Cardiac muscle cell (in vitro differentiated cells and primary cell): ENCODE data around the gene NTRK1. TPM values are rescaled to one million over a fixed set of nuclear protein-coding genes. Genes with fewer than 3 reads are reported as not detected.

Experiments used
- DNase-seq, 2 donors: peaks; one replicate each; pipeline versions ENCODE4 v3.0.0 to v3.0.0-alpha.2; 2010 to 2017; ENCODE audit warnings: low read depth in 1 of 2, low spot score in 1 of 2
- H3K27ac ChIP-seq: fragments of 200-600 bp; sonication (generic); 2 replicates; pipeline ENCODE4 v1.5.1; 2016
- H3K27me3 ChIP-seq: fragments of 200-600 bp; sonication (generic); 2 replicates; pipeline ENCODE4 v1.6.0; 2016; ENCODE audit warnings: control low read depth
- H3K36me3 ChIP-seq: fragments of 200-600 bp; sonication (generic); 2 replicates; pipeline ENCODE4 v1.5.1; 2016; ENCODE audit warnings: control low read depth
- H3K4me1 ChIP-seq: fragments of 200-600 bp; sonication (generic); 2 replicates; pipeline ENCODE4 v1.8.1; 2017; ENCODE audit warnings: low read depth, mild to moderate bottlenecking, mixed run types
- H3K4me3 ChIP-seq: fragments of 200-600 bp; sonication (generic); 2 replicates; pipeline ENCODE4 v1.5.1; 2016; ENCODE audit warnings: mild to moderate bottlenecking
- H3K9me3 ChIP-seq: fragments of 200-600 bp; sonication (generic); 2 replicates; pipeline ENCODE4 v1.5.1; 2017; ENCODE audit warnings: low read depth, mild to moderate bottlenecking, control low read depth
- CTCF ChIP-seq: IDR thresholded peaks from 2 replicates; pipeline ENCODE4 v1.5.1; 2012; ENCODE audit warnings: low read depth, mild to moderate bottlenecking, low read length
- polyA plus RNA-seq: library from polyadenylated mRNA; unstranded; fragments of >200 nt; fragmentation: Nextera tagmentation; extraction: Ambion mirVana; gene quantifications from 2 replicates; pipeline ENCODE4 v1.2.1, GENCODE V29; 2016
- total RNA-seq: library from RNA; depleted of rRNA; stranded (reverse); fragments of >200 nt; gene quantifications from 2 replicates; pipeline ENCODE4 v1.2.3, GENCODE V29; 2016

Gene NTRK1
- total and polyA plus RNA-seq, 2 experiments from 2014 or later: 2.4 to 3.6 TPM

GRCh38 chr1:156885880-156886355 is 25.3 kb downstream of the NTRK1 start:
- no peak for TF ChIP-seq CTCF
- H3K4me1 ChIP-seq: no peaks in the 10 kb centered on the region
- peaks cover 6% of the 10 kb centered on the region for H3K27me3 ChIP-seq
- no peak overlapping the region for H3K27ac ChIP-seq
- DNase-seq: no peak
- no peak overlapping the region for H3K4me3 ChIP-seq
- H3K36me3 ChIP-seq: no peaks in the 10 kb centered on the region
- no peaks in the 10 kb centered on the region for H3K9me3 ChIP-seq

- H3K27me3 ChIP-seq: peaks cover 14% of the 10 kb centered on the region
- H3K27ac ChIP-seq: no peak overlapping the region
- H3K4me3 ChIP-seq: no peak overlapping the region
- TF ChIP-seq CTCF: no peak
- H3K9me3 ChIP-seq: no peaks in the 10 kb centered on the region
- no peak for DNase-seq
- H3K4me1 ChIP-seq: no peaks in the 10 kb centered on the region
- H3K36me3 ChIP-seq: no peaks in the 10 kb centered on the region
Observed at GRCh38 chr1:156886583-156887281, 26.1 kb downstream of the NTRK1 start.

GRCh38 chr1:156887317-156887716 is 26.7 kb downstream of the NTRK1 start:
- Histone ChIP-seq H3K27ac (no peak overlapping the region), H3K4me1 (no peaks in the 10 kb centered on the region), H3K9me3 (no peaks in the 10 kb centered on the region), H3K36me3 (no peaks in the 10 kb centered on the region), H3K27me3 (peaks cover 19% of the 10 kb centered on the region), H3K4me3 (no peak overlapping the region)
- DNase-seq: no peak
- no peak for TF ChIP-seq CTCF

GRCh38 chr1:156887734-156888133 is 27.1 kb downstream of the NTRK1 start:
- no peak for DNase-seq
- H3K27ac ChIP-seq: no peak overlapping the region
- TF ChIP-seq CTCF: no peak
- no peaks in the 10 kb centered on the region for H3K4me1 ChIP-seq
- peaks cover 23% of the 10 kb centered on the region for H3K27me3 ChIP-seq
- H3K9me3 ChIP-seq: no peaks in the 10 kb centered on the region
- no peaks in the 10 kb centered on the region for H3K36me3 ChIP-seq
- H3K4me3 ChIP-seq: no peak overlapping the region

- DNase-seq: peak; percentile 87 to 91
- Histone ChIP-seq H3K36me3 (no peaks in the 10 kb centered on the region), H3K9me3 (no peaks in the 10 kb centered on the region), H3K4me3 (no peak overlapping the region), H3K27ac (no peak overlapping the region), H3K4me1 (no peaks in the 10 kb centered on the region), H3K27me3 (peaks cover 33% of the 10 kb centered on the region)
- TF ChIP-seq CTCF: peak; percentile 81
Observed at GRCh38 chr1:156889802-156890580, 29.3 kb downstream of the NTRK1 start.
